Tibial artery (tissue), 4 donors: ENCODE data around the gene C1orf35.

Experiments used
- DNase-seq, 2 donors: peaks; one replicate each; pipeline ENCODE4 v3.0.0-alpha.2; 2019
- H3K27ac ChIP-seq, 2 donors: fragments of 200-600 bp; sonication (generic) in 1 of 2; 1 replicate in 1 of 2; 2 replicates in 1 of 2; pipeline ENCODE4 v1.5.1; 2018 to 2019; ENCODE audit warnings: mild to moderate bottlenecking in 1 of 2
- H3K27me3 ChIP-seq, 2 donors: fragments of 200-600 bp; sonication (generic) in 1 of 2; one replicate each; pipeline versions ENCODE4 v1.5.1 to v1.6.0; 2016 to 2019
- H3K36me3 ChIP-seq, 3 donors: fragments of 200-600 bp; sonication (generic) in 2 of 3; one replicate each; pipeline ENCODE4 v1.5.1; 2016 to 2019; ENCODE audit warnings: mild to moderate bottlenecking in 2 of 3
- H3K4me1 ChIP-seq, 4 donors: fragments of 200-600 bp; sonication (generic) in 2 of 4; 1 replicate in 3 of 4; 2 replicates in 1 of 4; pipeline ENCODE4 v1.5.1; 2016 to 2019
- H3K4me3 ChIP-seq, 2 donors: fragments of 200-600 bp; sonication (generic) in 1 of 2; 1 replicate in 1 of 2; 2 replicates in 1 of 2; pipeline ENCODE4 v1.5.1; 2018 to 2019; ENCODE audit warnings: mild to moderate bottlenecking in 2 of 2
- H3K9me3 ChIP-seq, 3 donors: fragments of 200-600 bp; sonication (generic) in 1 of 3; one replicate each; pipeline ENCODE4 v1.5.1; 2016 to 2019
- CTCF ChIP-seq, 2 experiments: fragments of 200-600 bp in 1 of 2; fragments of 450-650 bp in 1 of 2; IDR thresholded peaks; one replicate each; pipeline ENCODE4 v1.5.1; 2017 to 2019; ENCODE audit warnings: antibody characterized with exemption in 2 of 2, mild to moderate bottlenecking in 1 of 2, moderate library complexity in 1 of 2
- intact Hi-C: fragments of 100-400 bp; cut with DNase I; formaldehyde crosslinking; loops from one replicate; pipeline ENCODE4 v1.15.0; 2023; ENCODE audit warnings: low total_unique reads

The C1orf35 gene

DNA sequence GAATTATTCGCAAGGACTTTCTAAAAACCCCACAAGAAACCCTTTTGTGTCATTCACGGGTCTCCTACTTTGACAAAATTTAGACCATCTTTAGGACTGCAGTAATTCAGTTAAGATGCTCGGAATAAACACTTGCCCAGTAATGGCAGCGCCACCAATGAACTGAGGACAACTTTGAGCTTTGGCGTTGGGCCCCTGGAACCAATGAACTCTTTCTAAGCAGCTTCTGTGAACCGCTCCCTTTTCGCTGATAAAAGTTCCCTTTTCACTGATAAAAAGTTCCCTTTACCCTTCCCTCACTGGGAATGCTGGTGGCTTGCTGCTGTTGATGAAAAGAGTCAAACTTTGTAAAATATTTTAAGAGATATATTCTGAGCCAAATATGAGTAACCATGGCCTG is 7.4 kb upstream of the C1orf35 start:
- Histone ChIP-seq H3K4me1 (peaks cover 0 to 23% (median 19%) of the 10 kb centered on the region in 4 donors), H3K27me3 (no peaks in the 10 kb centered on the region), H3K4me3 (peak overlapping the region; percentile 68 to 81), H3K27ac (peak overlapping the region; percentile 92 to 95), H3K36me3 (peaks cover 0 to 24% (median 21%) of the 10 kb centered on the region in 3 donors), H3K9me3 (no peaks in the 10 kb centered on the region)
- TF ChIP-seq CTCF (IDR thresholded peaks at IDR 0.05) = no peak
- DNase-seq = no peak
- intact Hi-C loops = no loop called here

GRCh38 chr1:228109962-228110488 is 6.9 kb upstream of the C1orf35 start:
- peaks cover 0 to 23% (median 19%) of the 10 kb centered on the region in 4 donors for H3K4me1 ChIP-seq
- no peak for DNase-seq
- H3K4me3 ChIP-seq = peak overlapping the region; percentile 68 to 81
- intact Hi-C loops = loop anchor here (10.0 kb wide), 1 partner anchor 55 kb away; the partner anchor contains the start of gene IBA57
- H3K9me3 ChIP-seq = no peaks in the 10 kb centered on the region
- H3K27me3 ChIP-seq = no peaks in the 10 kb centered on the region
- H3K27ac ChIP-seq = peak overlapping the region; percentile 92 to 95
- no peak for TF ChIP-seq CTCF (IDR thresholded peaks at IDR 0.05)
- peaks cover 0 to 27% (median 21%) of the 10 kb centered on the region in 3 donors for H3K36me3 ChIP-seq

GRCh38 chr1:228109073-228109961 is 6.2 kb upstream of the C1orf35 start, which contains the start of gene MRPL55:
Gene MRPL55 (minus strand): TSS chr1:228109299. CDS start chr1:228108260, 1,039 bp downstream.
- intact Hi-C loops = loop anchor here (10.0 kb wide), 1 partner anchor 55 kb away; the partner anchor contains the start of gene IBA57
- H3K4me1 ChIP-seq = peaks cover 0 to 23% (median 19%) of the 10 kb centered on the region in 4 donors
- H3K9me3 ChIP-seq = no peaks in the 10 kb centered on the region
- TF ChIP-seq CTCF (IDR thresholded peaks at IDR 0.05) = peak in 1 of 2 experiments; percentile 13
- no peaks in the 10 kb centered on the region for H3K27me3 ChIP-seq
- peak; percentile 97 to 99 for DNase-seq
- peaks cover 0 to 27% (median 21%) of the 10 kb centered on the region in 3 donors for H3K36me3 ChIP-seq
- peak within 1 kb of the TSS; percentile 92 to 95 for H3K27ac ChIP-seq
- H3K4me3 ChIP-seq = peak within 1 kb of the TSS; percentile 68 to 81

DNA sequence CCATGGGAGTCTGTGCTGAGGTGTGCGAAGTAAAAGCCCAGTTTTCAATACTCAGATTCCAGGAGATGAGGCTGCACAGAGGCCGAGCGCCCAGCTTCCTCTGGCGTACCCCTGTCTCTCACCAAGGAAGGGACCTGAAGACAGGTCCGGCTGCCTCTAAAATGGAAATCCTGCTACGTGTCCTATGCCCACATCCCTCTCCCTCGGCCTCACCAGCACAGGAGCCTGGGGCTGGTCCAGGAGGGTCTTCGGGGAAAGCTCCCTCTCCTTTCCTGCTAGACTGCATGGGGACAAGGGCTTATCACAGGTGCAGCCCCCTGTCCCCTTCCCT is 5.6 kb upstream of the C1orf35 start:
- Histone ChIP-seq H3K36me3 (peaks cover 0 to 27% (median 21%) of the 10 kb centered on the region in 3 donors), H3K27ac (peak overlapping the region; percentile 92 to 95), H3K9me3 (no peaks in the 10 kb centered on the region), H3K4me3 (peak overlapping the region; percentile 68 to 81), H3K27me3 (no peaks in the 10 kb centered on the region), H3K4me1 (peaks cover 0 to 29% (median 23%) of the 10 kb centered on the region in 4 donors)
- intact Hi-C loops = loop anchor here (10.0 kb wide), 1 partner anchor 56 kb away; the partner anchor contains the start of gene IBA57
- no peak for DNase-seq
- no peak for TF ChIP-seq CTCF (IDR thresholded peaks at IDR 0.05)

- H3K4me3 ChIP-seq = peak overlapping the region; percentile 68 to 81
- intact Hi-C loops = loop anchor here (10.0 kb wide), 1 partner anchor 57 kb away; the partner anchor contains the start of gene IBA57
- no peak for TF ChIP-seq CTCF (IDR thresholded peaks at IDR 0.05)
- H3K36me3 ChIP-seq = peaks cover 0 to 27% (median 21%) of the 10 kb centered on the region in 3 donors
- no peak for DNase-seq
- no peaks in the 10 kb centered on the region for H3K27me3 ChIP-seq
- H3K27ac ChIP-seq = peak overlapping the region; percentile 92 to 95
- H3K9me3 ChIP-seq = no peaks in the 10 kb centered on the region
- H3K4me1 ChIP-seq = peaks cover 0 to 32% (median 27%) of the 10 kb centered on the region in 4 donors
Measured at GRCh38 chr1:228108055-228108690, 5.0 kb upstream of the C1orf35 start.
